ENCODE results near the gene ABT1. TPM values are rescaled to one million over a fixed set of nuclear protein-coding genes. Genes with fewer than 3 reads are reported as not detected.
"Not testable (repeated sequence)": the region's sequence is repeated elsewhere in the genome, so short reads cannot be mapped to it uniquely, and the experiment has no call there.

The ABT1 gene
- 16.9 and 27.4 TPM in 2 replicates for total RNA-seq (2014; rRNA removed; shearing (Covaris generic))

- H3K4me1 ChIP-seq (replicated peaks) = peaks cover 15% of the 10 kb centered on the region
- peak; percentile 97 for DNase-seq (ENCODE audit: low read depth in 1 of 2, low spot score in 2 of 2)
- H3K9me3 ChIP-seq (replicated peaks) = no peaks in the 10 kb centered on the region
- peak within 1 kb of the TSS; percentile 69 for H3K27ac ChIP-seq
- peak within 1 kb of the TSS; percentile 76 for H3K4me3 ChIP-seq
- H3K36me3 ChIP-seq = peaks cover 30% of the 10 kb centered on the region
- peaks cover 7% of the 10 kb centered on the region; the same call in 1 of the 2 replicates for H3K27me3 ChIP-seq (replicated peaks)
These were observed at the start of gene ABT1 for GRCh38 chr6:26596579-26597388. ABT1 (plus strand) TSS chr6:26596953; CDS start chr6:26596983, 30 bp downstream.

GRCh38 chr6:26547363-26547762, 49.4 kb upstream of the ABT1 start:
- not testable (repeated sequence) for H3K27me3 ChIP-seq (replicated peaks); DNase-seq (ENCODE audit: low read depth in 1 of 2, low spot score in 2 of 2); H3K4me1 ChIP-seq (replicated peaks); H3K9me3 ChIP-seq (replicated peaks); H3K27ac ChIP-seq; H3K4me3 ChIP-seq
- peaks cover 33% of the 10 kb centered on the region for H3K36me3 ChIP-seq

- Histone ChIP-seq H3K4me1 (replicated peaks) (peaks cover 10% of the 10 kb centered on the region), H3K36me3 (peaks cover 10% of the 10 kb centered on the region), H3K27ac (no peak overlapping the region), H3K27me3 (replicated peaks) (no peaks in the 10 kb centered on the region), H3K9me3 (replicated peaks) (no peaks in the 10 kb centered on the region), H3K4me3 (peak overlapping the region; percentile 40)
- peak; percentile 52 to 77 for DNase-seq (ENCODE audit: low read depth in 1 of 2, low spot score in 2 of 2)
These were observed 46.3 kb upstream of the ABT1 start for GRCh38 chr6:26550250-26550993.

DNA sequence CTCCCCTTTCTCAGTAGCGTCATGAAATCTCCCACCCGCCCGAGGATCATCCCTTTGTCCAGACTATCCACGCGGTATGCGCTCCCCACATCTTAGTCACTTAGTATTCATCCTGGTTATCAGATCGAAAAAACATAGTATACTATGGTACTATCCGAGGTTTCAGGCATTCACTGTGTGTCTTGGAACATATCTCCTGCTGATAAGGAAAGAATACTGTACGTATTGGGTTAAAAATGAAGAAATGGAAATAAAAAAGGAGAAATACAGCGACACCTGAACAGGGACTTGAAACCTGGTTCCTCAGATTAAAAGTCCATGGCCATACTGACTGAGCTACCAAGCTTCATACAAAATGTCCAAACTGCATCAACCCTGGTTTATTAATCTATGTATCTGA, 44.5 kb upstream of the ABT1 start:
- Histone ChIP-seq H3K27ac (no peak overlapping the region), H3K4me1 (replicated peaks) (peaks cover 14% of the 10 kb centered on the region), H3K36me3 (no peaks in the 10 kb centered on the region), H3K27me3 (replicated peaks) (no peaks in the 10 kb centered on the region), H3K9me3 (replicated peaks) (no peaks in the 10 kb centered on the region), H3K4me3 (no peak overlapping the region)
- DNase-seq (ENCODE audit: low read depth in 1 of 2, low spot score in 2 of 2) = no peak

- Histone ChIP-seq H3K9me3 (replicated peaks) (no peaks in the 10 kb centered on the region), H3K27me3 (replicated peaks) (no peaks in the 10 kb centered on the region), H3K27ac (no peak overlapping the region), H3K4me3 (peak overlapping the region; percentile 41), H3K36me3 (no peaks in the 10 kb centered on the region), H3K4me1 (replicated peaks) (peaks cover 14% of the 10 kb centered on the region)
- no peak for DNase-seq (ENCODE audit: low read depth in 1 of 2, low spot score in 2 of 2)
These were observed 44.0 kb upstream of the ABT1 start for GRCh38 chr6:26552640-26553188.

GRCh38 chr6:26553264-26553634, 43.5 kb upstream of the ABT1 start:
- Histone ChIP-seq H3K4me3 (peak overlapping the region; percentile 41), H3K4me1 (replicated peaks) (peaks cover 14% of the 10 kb centered on the region), H3K27me3 (replicated peaks) (no peaks in the 10 kb centered on the region), H3K9me3 (replicated peaks) (no peaks in the 10 kb centered on the region), H3K36me3 (no peaks in the 10 kb centered on the region), H3K27ac (peak overlapping the region; percentile 26; the same call in 1 of the 2 replicates)
- DNase-seq (ENCODE audit: low read depth in 1 of 2, low spot score in 2 of 2) = peak in 1 of 2 experiments; percentile 76

- peak; percentile 86 to 97 for DNase-seq (ENCODE audit: low read depth in 1 of 2, low spot score in 2 of 2)
- H3K4me3 ChIP-seq = peak overlapping the region; percentile 41
- peaks cover 14% of the 10 kb centered on the region for H3K4me1 ChIP-seq (replicated peaks)
- peak overlapping the region; percentile 26 for H3K27ac ChIP-seq
- H3K9me3 ChIP-seq (replicated peaks) = no peaks in the 10 kb centered on the region
- H3K27me3 ChIP-seq (replicated peaks) = no peaks in the 10 kb centered on the region
- no peaks in the 10 kb centered on the region for H3K36me3 ChIP-seq
These were observed 42.9 kb upstream of the ABT1 start for GRCh38 chr6:26553635-26554446.

GRCh38 chr6:26554447-26554696, 42.4 kb upstream of the ABT1 start:
- H3K36me3 ChIP-seq = no peaks in the 10 kb centered on the region
- peaks cover 14% of the 10 kb centered on the region for H3K4me1 ChIP-seq (replicated peaks)
- no peak overlapping the region for H3K27ac ChIP-seq
- H3K9me3 ChIP-seq (replicated peaks) = no peaks in the 10 kb centered on the region
- H3K27me3 ChIP-seq (replicated peaks) = no peaks in the 10 kb centered on the region
- DNase-seq (ENCODE audit: low read depth in 1 of 2, low spot score in 2 of 2) = no peak
- peak overlapping the region; percentile 41 for H3K4me3 ChIP-seq

DNA sequence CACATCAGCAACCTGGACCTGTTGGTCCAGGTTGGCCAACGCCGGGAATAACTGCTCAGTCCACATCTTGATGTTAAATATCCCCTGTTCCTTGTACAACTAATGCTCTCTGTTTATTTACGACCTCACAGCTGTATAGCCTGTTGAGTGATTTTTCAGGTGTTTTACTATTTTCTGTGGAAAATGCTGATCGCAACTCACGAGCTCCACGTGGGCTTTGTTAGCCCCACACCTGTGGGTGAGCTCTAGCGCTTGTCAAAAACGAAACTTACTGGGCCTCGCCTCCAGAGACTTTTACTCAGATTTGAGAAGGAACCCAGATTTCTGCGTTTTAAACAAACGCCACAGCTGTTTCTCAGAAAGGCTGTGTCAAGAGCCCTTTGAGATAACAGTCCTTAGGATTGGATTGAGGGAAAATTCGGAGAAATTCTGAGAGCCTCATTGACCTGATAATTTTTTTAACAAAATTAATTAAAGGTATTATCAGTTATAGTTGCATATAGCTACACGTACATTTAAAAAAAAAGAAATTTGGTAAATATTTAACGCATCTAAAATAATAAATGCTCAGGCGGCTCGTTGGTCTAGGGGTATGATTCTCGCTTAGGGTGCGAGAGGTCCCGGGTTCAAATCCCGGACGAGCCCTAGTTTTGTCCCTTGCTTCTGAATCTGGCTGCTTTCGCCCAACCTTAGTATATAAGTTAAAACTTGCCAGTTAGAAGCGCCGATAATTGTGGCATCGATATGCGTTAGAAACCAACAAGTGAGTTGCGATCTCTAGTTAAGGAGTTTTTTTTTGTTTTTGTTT, 41.9 kb upstream of the ABT1 start:
- Histone ChIP-seq H3K36me3 (no peaks in the 10 kb centered on the region), H3K4me3 (peak overlapping the region; percentile 41), H3K27me3 (replicated peaks) (no peaks in the 10 kb centered on the region), H3K9me3 (replicated peaks) (no peaks in the 10 kb centered on the region), H3K27ac (no peak overlapping the region), H3K4me1 (replicated peaks) (peaks cover 14% of the 10 kb centered on the region)
- DNase-seq (ENCODE audit: low read depth in 1 of 2, low spot score in 2 of 2) = peak; percentile 71 to 76

GRCh38 chr6:26555505-26556262, 41.1 kb upstream of the ABT1 start:
- Histone ChIP-seq H3K9me3 (replicated peaks) (no peaks in the 10 kb centered on the region), H3K36me3 (no peaks in the 10 kb centered on the region), H3K4me1 (replicated peaks) (peaks cover 11% of the 10 kb centered on the region), H3K27ac (no peak overlapping the region), H3K4me3 (no peak overlapping the region), H3K27me3 (replicated peaks) (no peaks in the 10 kb centered on the region)
- DNase-seq (ENCODE audit: low read depth in 1 of 2, low spot score in 2 of 2) = peak in 1 of 2 experiments; percentile 18

DNA sequence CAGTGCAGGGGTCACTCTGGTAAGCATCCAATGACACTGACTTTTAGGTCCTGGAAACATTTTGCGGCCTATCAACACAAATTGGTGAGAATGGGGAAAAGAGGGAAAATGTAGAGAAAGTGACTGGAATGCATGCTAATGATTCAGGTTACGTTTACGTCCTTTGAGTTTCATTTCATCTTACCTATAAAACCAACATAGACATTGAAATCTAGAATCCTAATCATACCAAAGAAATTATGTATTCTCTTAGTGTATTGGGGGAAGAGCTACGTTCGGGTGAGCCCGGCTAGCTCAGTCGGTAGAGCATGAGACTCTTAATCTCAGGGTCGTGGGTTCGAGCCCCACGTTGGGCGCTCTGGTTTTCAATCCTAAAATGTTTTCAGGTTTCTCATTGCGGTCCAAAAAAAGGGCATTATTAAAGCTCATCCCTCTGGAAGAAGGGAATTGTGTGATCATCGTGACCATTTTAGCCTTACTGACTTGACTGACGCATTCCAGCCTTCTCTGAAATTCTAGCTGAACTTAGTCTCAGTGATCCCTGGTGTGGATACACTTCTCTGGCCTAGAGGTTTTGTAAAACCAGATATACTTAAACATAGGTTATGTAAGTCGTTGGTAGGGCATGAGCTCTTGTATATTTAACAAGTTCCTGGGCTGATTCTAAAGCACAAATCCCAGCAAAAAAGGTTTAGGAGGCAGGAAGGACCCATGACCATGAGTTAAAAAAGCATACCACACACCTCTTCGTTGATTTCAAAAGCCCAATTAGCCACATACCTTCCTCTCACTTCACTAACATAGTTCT, 40.3 kb upstream of the ABT1 start:
- Histone ChIP-seq H3K4me1 (replicated peaks) (peaks cover 11% of the 10 kb centered on the region), H3K36me3 (no peaks in the 10 kb centered on the region), H3K9me3 (replicated peaks) (no peaks in the 10 kb centered on the region), H3K4me3 (no peak overlapping the region), H3K27me3 (replicated peaks) (no peaks in the 10 kb centered on the region), H3K27ac (no peak overlapping the region)
- peak; percentile 71 to 86 for DNase-seq (ENCODE audit: low read depth in 1 of 2, low spot score in 2 of 2)
